Measurements from ENCODE around the gene HSD17B11. TPM values are rescaled to one million over a fixed set of nuclear protein-coding genes. Genes with fewer than 3 reads are reported as not detected.
A peak's percentile ranks its signal among the peaks of the same experiment; 100 is the strongest.
"Not testable (repeated sequence)": the region's sequence is repeated elsewhere in the genome, so short reads cannot be mapped to it uniquely, and the experiment has no call there.

The HSD17B11 gene
- total RNA-seq, 1 experiment from 2014 or later = 14.0 TPM

- TF ChIP-seq USF1 (CRISPR knock-in tag; IDR thresholded peaks at IDR 0.05) = no peak
- TF ChIP-seq RELA (CRISPR knock-in tag; IDR thresholded peaks at IDR 0.05; ENCODE audit: borderline replicate concordance) = no peak
Measured at GRCh38 chr4:87390551-87390890, 467 bp downstream of the HSD17B11 start (continued).

GRCh38 chr4:87390055-87390454 lies 933 bp downstream of the HSD17B11 start:
- ChIA-PET POLR2A (interaction anchor here (0.8 to 1.5 kb wide), 3 partner anchors 15 to 32 kb away, joined by 3 to 8 read pairs (median 6); partner anchors contain the start of gene NUDT9), CTCF (interaction anchor here (1.1 to 2.5 kb wide), 7 partner anchors 9 to 459 kb away, joined by 3 to 18 read pairs (median 6); partner anchors contain the start of gene NUDT9)
- H3K4me1 Mint-ChIP-seq = peaks cover 15% of the 10 kb centered on the region
- TF ChIP-seq ZNF121 (CRISPR knock-in tag; IDR thresholded peaks at IDR 0.05) = peak; percentile 53; the same call in 1 of the 2 replicates
- H3K9me3 Mint-ChIP-seq = peaks cover 16% of the 10 kb centered on the region
- peaks cover 16% of the 10 kb centered on the region for H3K36me3 Mint-ChIP-seq
- not testable (repeated sequence) for ATAC-seq; H3K27ac Mint-ChIP-seq; DNase-seq (ENCODE audit: low spot score); H3K27me3 Mint-ChIP-seq (ENCODE audit: low read depth)
- H3K4me3 Mint-ChIP-seq = peak overlapping the region; percentile 82

- CTCF ChIA-PET = interaction anchor here (1.5 kb wide), 1 partner anchor 13 kb away, joined by 8 read pairs; no protein-coding TSS in a partner anchor
- H3K9me3 Mint-ChIP-seq = peaks cover 27% of the 10 kb centered on the region
- no peak overlapping the region for H3K4me3 Mint-ChIP-seq
- POLR2A ChIA-PET = no interaction called here
- no peak for TF ChIP-seq ELF4 (CRISPR knock-in tag; IDR thresholded peaks at IDR 0.05; ENCODE audit: low read depth)
- TF ChIP-seq ZNF416 (CRISPR knock-in tag; IDR thresholded peaks at IDR 0.05) = no peak
- TF ChIP-seq E2F5 (CRISPR knock-in tag; IDR thresholded peaks at IDR 0.05) = no peak
- no peak for TF ChIP-seq ZNF671 (CRISPR knock-in tag; IDR thresholded peaks at IDR 0.05)
- TF ChIP-seq HMGA2 (CRISPR knock-in tag; IDR thresholded peaks at IDR 0.05) = peak; percentile 49; the same call in 1 of the 2 replicates
- DNase-seq (ENCODE audit: low spot score) = no peak
- no peak overlapping the region for H3K27ac Mint-ChIP-seq
- H3K4me1 Mint-ChIP-seq = peaks cover 15% of the 10 kb centered on the region
- no peaks in the 10 kb centered on the region for H3K27me3 Mint-ChIP-seq (ENCODE audit: low read depth)
- ATAC-seq = no peak
- peaks cover 28% of the 10 kb centered on the region for H3K36me3 Mint-ChIP-seq
Measured at GRCh38 chr4:87388901-87389300, 2.1 kb downstream of the HSD17B11 start.

GRCh38 chr4:87387237-87387636 lies 3.8 kb downstream of the HSD17B11 start:
- Mint-ChIP-seq H3K9me3 (peaks cover 31% of the 10 kb centered on the region), H3K27ac (no peak overlapping the region), H3K27me3 (ENCODE audit: low read depth) (no peaks in the 10 kb centered on the region), H3K4me3 (no peak overlapping the region), H3K36me3 (peaks cover 32% of the 10 kb centered on the region), H3K4me1 (peaks cover 15% of the 10 kb centered on the region)
- ChIA-PET POLR2A (interaction anchor here (0.6 kb wide), 1 partner anchor 781 kb away, joined by 4 read pairs; no protein-coding TSS in a partner anchor), CTCF (interaction anchor here (0.5 kb wide), 1 partner anchor 50 kb away, joined by 4 read pairs; no protein-coding TSS in a partner anchor)
- ATAC-seq (no peak), DNase-seq (ENCODE audit: low spot score) (no peak)
- no peak for TF ChIP-seq USF1 (CRISPR knock-in tag; IDR thresholded peaks at IDR 0.05)

- DNase-seq (ENCODE audit: low spot score); POLR2A ChIA-PET; H3K4me1 Mint-ChIP-seq; H3K27ac Mint-ChIP-seq; ATAC-seq; H3K27me3 Mint-ChIP-seq (ENCODE audit: low read depth); CTCF ChIA-PET; H3K4me3 Mint-ChIP-seq: not testable (repeated sequence)
- peaks cover 31% of the 10 kb centered on the region for H3K9me3 Mint-ChIP-seq
- H3K36me3 Mint-ChIP-seq = peaks cover 40% of the 10 kb centered on the region
Measured at GRCh38 chr4:87384466-87385132, 6.4 kb downstream of the HSD17B11 start.

GRCh38 chr4:87382931-87383330 lies 8.1 kb downstream of the HSD17B11 start:
- TF ChIP-seq CREM (CRISPR knock-in tag; IDR thresholded peaks at IDR 0.05) (no peak), GABPB1 (CRISPR knock-in tag; IDR thresholded peaks at IDR 0.05) (no peak), ZNF232 (CRISPR knock-in tag; IDR thresholded peaks at IDR 0.05) (no peak), ERG (CRISPR knock-in tag; IDR thresholded peaks at IDR 0.05) (no peak), ATF1 (CRISPR knock-in tag; IDR thresholded peaks at IDR 0.05) (no peak), SMAD3 (CRISPR knock-in tag; IDR thresholded peaks at IDR 0.05; ENCODE audit: borderline replicate concordance) (no peak)
- ChIA-PET CTCF (no interaction called here), POLR2A (no interaction called here)
- Mint-ChIP-seq H3K9me3 (peaks cover 25% of the 10 kb centered on the region), H3K36me3 (peaks cover 30% of the 10 kb centered on the region), H3K4me3 (no peak overlapping the region), H3K27ac (no peak overlapping the region), H3K27me3 (ENCODE audit: low read depth) (no peaks in the 10 kb centered on the region), H3K4me1 (no peaks in the 10 kb centered on the region)
- ATAC-seq = no peak
- no peak for DNase-seq (ENCODE audit: low spot score)
